A172 (cell line): ENCODE data around the gene CST5. TPM values are rescaled to one million over a fixed set of nuclear protein-coding genes. Genes with fewer than 3 reads are reported as not detected.
"Not testable (repeated sequence)": the region's sequence is repeated elsewhere in the genome, so short reads cannot be mapped to it uniquely, and the experiment has no call there.

Source experiments
- DNase-seq: peaks from one replicate; pipeline ENCODE4 v3.0.0-alpha.2; 2015; ENCODE audit warnings: low spot score
- total RNA-seq: library from RNA; depleted of rRNA; stranded (reverse); fragments of >200 nt; shearing (Covaris generic); gene quantifications from 2 replicates; pipeline ENCODE4 v1.2.3, GENCODE V29; 2014; rRNA removed

Gene CST5
- not detected in 2 replicates for total RNA-seq

- no peak for DNase-seq
Measured at GRCh38 chr20:23879328-23879798, at the start of gene CST5. TSS of gene CST5 (minus strand) at chr20:23879748. CDS start at chr20:23879676, 72 bp downstream.

DNA sequence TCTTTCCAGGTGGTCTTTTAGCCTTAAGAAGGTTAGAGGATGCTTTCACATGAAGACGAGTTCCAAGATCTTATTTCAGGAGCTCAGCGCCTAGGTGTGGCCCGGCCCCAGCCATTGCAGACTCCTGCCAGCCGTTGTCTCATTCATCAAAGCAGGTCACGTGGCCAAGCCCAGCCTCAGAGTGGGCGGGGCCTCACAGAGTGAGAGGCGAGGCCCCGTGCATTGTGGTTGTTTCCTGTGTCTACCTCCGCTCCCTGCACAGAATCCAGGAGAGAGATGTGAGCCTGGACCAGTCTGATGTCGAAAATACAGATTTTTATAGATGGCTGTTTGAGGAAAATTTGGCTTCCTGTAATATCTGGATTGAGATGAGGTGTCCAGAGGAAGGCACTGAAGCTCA lies 49.2 kb upstream of the CST5 start:
- DNase-seq: no peak

DNA sequence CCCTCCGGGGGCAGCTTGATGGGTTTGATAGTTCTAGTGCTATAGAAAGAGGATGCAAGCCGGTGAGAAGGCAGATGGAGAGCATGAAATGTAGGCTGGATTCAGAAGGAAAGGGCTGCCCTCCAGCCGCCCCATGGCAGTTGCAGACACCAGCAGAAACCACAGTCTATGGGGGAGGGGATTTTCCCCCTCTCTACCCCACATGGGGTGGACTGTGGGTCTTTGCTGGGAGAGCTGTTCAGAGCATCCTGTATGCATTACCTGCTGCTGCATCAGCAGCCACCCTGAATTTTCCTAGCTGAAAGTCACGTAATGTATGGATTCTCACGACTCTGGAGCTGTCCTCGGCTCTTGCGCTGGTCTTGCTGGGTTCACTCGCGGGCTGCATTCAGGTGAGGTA lies 48.8 kb upstream of the CST5 start:
- DNase-seq: no peak

- no peak for DNase-seq
Measured at GRCh38 chr20:23926944-23927872, 47.7 kb upstream of the CST5 start.

GRCh38 chr20:23926526-23926880 lies 47.0 kb upstream of the CST5 start:
- no peak for DNase-seq

DNA sequence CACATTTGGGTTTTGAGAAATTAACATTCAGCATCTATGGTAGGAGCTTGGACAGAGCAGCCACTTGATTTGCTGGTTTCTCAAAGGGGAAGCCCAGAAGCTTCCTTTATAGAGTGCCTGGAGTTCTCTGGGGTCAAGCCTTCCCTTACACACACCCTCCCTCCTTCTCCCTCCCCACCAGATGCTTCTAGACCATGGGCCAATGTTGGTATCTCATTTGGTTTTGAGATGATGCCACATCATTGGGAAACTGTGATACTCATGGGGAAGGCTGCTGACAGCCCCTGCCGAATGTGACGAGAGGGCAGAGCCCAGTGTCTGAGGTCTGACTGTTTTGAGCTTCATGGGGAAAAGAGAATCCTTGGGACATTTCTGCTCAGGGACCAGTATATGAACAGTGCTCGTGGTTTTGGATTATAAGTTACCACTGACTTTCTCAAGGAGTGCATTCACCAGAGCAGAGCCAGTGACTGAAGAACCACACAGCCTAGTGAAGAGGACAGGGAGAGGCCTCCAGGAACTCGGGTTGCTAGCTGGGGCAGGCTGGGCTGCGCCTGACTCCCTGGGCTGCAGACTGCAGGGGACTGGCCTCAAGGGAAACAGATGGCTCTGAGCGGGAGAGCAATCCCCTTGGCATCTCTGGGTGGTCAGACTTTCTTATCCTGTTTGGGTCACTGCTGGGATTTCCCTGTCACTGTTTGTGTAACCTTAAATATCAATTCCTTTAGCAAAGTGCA lies 46.4 kb upstream of the CST5 start:
- no peak for DNase-seq

GRCh38 chr20:23924751-23925150 lies 45.2 kb upstream of the CST5 start:
- DNase-seq: no peak

DNA sequence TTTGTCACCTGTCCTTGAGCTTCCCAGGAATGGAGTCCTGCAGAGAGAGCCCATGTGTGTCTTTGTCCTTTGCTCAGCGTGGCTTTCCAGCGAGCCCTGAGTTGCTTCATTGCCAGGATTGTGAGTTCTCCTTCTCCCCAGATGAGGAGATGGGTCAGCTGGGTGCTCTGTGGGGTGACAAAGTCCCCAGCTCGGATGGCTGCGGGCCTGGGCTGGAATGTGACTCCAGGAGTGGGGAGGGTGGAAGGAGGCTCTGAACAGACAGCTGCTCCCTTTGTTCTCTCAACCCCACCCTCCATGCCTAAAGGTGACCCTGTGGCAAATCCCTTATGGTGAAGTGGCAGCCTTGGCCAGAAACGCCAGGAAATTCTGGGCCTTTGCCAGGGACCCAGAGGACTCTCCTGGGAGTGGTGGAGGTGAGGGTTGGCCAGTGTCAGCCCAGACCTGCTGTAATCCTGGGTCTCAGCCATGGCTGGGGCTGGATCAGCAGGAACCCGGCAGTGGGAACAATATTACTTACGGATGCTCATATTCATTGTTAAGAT lies 44.4 kb upstream of the CST5 start:
- DNase-seq: no peak

GRCh38 chr20:23923311-23923710 lies 43.8 kb upstream of the CST5 start:
- no peak for DNase-seq

DNA sequence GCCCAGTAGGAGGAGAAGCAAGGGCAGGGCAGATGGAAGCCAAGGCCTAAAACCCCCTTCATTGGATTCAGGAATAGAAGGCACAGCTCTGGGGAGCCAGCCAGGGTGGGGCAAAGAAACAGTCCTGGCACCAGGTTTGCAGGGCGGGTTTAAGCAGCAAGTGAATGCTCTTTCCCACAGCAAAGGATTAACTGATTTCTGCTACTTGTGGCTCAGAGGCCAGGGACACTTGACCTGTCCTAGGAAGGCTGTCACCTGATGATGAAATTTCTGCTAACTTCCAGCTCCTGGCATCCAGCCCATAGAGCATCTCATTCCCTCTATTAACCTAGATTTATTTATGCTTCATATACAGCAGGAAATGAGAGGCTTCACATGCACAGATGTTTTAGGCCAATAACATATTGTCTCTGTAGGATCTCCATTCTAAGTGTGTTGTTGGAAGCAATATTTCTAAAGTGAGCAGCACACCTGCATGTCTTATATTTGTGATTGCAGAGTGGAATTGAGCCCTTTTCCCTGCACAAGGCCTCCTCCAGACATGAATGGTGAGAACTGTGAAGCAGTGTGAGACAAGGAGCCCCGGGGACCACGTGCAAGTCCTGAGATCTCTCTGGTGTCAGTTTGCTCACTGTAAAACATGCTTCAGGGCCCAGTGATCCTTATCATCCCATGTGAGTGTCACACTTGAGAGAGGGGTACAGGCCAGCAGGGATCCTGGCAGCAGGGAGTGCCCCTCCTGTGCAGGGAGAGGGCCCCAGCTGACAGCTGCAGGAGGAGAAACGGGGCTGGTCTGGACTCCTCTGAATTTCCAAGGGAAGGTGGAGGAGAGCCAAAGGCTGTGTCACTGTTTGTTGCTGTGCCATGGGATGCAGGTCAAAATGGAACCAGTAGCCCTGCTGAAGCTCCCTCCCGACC lies 41.1 kb upstream of the CST5 start:
- DNase-seq: peak; percentile 60

DNA sequence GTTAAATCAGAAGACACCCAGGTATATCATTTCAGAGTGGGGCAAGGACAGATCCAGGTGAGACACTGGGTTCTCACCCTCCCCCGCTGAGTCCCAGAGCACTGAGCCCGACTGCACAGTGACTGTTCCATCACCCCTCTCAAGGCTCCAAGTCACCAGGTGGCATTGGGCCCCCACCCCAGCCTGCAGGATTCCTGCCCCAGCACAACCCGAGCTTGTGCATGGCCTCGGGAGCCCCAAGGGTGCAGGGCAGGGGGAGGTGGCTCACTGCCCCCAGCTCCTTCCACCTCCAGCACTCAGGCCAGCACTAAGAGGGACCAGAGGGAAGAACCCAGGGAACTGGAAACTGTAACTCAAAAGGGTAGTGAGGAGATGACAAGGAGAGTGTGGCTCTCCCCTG lies 39.3 kb upstream of the CST5 start:
- DNase-seq: no peak

DNA sequence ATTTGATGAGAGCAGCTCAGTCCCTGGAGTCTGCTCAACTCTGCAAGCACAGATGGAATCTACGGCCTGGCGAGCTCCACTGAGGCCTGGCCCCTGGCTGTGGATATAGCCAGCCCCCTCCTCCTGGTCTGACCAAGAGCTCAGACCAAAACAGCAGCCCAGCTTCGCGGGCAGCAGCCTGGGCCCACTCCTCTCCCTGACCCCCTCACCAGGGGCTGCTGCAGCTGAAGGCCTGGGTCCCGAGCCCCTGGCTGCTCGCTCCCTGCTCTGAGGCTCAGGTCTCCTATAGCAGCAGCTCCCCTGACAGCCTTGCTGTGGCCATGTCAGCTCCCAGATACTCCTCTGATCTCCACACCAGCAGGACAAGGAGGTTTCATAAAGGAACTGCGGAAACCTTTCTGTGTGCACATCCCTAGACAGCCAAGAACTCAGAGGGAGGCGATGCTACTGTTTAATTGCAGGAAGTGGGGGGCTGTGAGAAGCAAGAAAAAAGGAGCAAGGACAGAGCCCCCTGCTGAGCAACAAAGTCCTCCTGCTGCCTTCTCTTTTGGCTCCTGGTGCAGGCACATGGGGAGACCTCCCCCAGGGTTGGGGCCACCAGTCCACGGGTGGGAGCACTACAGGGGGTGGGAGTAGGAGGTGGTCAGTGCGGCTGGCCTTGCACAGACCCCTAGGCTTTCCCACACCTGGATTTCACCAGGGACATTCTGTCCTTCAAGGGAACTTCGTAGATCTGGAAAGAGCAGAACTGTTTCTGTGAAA lies 38.7 kb upstream of the CST5 start:
- DNase-seq: no peak

GRCh38 chr20:23917024-23917725 lies 37.6 kb upstream of the CST5 start:
- no peak for DNase-seq

DNA sequence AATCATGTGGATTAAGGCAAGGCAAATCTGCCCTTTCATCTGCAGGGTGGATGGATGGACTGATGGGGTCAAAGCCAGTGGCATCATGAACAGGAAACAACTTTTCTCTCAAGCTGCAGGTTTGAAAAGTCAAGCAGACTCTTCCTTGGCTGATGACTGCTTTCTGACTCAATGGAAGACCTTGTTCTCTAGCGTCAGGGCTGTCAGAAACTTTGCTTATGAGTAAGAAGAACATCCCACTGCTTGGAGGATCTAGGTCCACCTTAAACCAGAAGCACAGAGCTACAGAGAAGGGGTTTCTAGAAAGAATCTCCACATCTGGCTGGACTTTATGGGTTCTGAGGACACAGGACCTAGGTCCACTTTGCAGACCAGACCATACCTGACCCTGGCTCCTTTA lies 36.3 kb upstream of the CST5 start:
- DNase-seq: no peak

DNA sequence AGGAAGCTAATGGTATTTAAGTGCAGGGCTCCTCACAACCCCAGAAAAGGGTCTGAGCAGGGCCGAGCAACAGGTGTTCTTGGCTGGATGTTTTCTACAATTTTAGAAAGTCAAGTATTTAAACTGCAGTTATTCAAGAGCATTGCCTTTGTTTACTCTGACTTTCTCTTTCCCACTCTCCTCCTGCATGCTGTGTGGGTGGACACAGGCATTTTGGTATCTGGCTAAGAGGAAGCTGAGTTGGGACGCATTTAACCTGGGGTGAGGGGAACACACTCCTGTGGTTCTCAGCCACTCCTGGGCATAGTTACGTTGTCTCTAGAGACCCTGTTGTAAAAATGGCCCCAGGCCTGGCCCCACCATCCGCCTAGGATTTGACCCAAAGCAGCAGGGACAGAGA lies 34.9 kb upstream of the CST5 start:
- DNase-seq: not testable (repeated sequence)

DNA sequence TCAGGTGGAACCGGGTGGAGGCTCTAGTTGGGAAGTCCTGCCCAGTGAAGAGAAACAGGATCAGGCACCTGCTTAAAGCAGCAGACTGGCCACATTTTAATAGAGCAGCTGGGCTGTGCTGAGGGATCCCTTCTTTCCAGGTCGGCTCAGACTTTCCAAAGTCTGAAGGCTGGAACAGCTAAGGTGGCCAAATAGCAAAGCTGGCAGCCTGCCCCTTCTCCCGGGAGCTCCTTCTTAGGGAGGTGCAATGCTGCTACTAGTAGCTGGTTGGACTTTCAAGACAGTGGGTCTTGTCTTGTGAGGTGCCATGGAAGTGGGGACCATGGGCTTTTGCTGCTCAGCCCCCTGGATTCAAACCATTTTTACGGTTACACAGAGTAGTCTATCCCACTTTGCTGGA lies 30.7 kb upstream of the CST5 start:
- no peak for DNase-seq

GRCh38 chr20:23909390-23909789 lies 29.8 kb upstream of the CST5 start:
- no peak for DNase-seq

- no peak for DNase-seq
Measured at GRCh38 chr20:23907579-23907978, 28.0 kb upstream of the CST5 start.

DNA sequence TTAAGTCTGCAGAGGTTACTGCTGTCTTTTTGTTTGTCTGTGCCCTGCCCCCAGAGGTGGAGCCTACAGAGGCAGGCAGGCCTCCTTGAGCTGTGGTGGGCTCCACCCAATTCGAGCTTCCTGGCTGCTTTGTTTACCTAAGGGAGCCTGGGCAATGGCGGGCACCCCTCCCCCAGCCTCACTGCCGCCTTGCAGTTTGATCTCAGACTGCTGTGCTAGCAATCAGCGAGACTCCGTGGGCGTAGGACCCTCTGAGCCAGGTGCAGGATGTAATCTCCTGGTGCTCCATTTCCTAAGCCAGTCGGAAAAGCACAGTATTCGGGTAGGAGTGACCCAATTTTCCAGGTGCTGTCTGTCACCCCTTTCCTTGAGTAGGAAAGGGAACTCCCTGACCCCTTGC lies 22.8 kb upstream of the CST5 start:
- DNase-seq: not testable (repeated sequence)

- DNase-seq: not testable (repeated sequence)
Measured at GRCh38 chr20:23890867-23891266, 11.3 kb upstream of the CST5 start.
